HuH-7.5 (cell line): ENCODE measurements around the gene MPZL2.
A peak's percentile ranks its signal among the peaks of the same experiment; 100 is the strongest.
"Not testable (repeated sequence)": the region's sequence is repeated elsewhere in the genome, so short reads cannot be mapped to it uniquely, and the experiment has no call there.

Experiments used
- DNase-seq: peaks from one replicate; pipeline ENCODE4 v3.0.0; 2011; ENCODE audit warnings: low spot score

MPZL2 gene

DNA sequence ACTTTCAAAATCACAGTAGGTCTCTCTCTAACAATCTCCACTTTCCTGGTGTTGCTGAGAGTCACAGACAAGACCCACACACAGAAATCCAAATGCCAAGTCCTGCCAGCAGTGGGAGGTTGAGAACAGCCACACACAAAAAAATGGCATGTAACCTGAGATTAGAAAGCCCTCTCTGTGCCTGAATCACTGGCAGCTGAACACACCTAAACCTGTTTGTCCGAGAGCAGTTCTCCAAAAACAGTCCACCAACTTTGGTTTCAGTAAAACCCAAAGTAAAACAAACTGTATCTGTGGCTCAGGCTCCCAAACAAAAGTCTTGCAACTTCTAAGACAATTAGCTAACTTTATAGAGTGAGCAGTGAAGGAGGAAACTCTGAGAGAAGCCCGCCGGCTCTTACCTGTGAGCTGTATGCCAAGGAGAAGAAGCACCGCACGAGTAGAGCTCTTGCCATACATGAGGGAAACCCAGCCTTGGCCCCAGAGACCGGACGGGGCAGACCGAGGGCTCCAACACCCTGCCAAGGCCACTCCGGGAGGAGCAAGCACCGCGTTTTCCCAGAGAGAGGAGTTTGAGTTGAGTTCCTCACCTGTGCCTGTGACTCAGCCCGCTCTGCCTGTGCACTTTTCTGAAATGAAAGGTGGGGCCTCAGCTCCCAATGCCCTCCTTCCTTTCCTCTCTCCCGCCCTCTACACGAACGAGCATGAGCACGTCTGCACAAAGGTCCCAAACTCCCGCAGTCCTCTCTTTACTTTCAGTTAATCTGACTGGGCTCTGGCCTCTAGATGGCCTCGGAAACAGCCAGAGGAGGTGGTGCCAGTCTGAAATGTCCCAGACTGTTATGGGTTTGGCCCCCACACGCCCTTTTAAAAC, at the start of gene MPZL2:
MPZL2 (minus strand) TSS at position 603 of the 874 bp plus-strand sequence; CDS start at position 459, 144 bp downstream.
- peak; percentile 29 for DNase-seq

DNA sequence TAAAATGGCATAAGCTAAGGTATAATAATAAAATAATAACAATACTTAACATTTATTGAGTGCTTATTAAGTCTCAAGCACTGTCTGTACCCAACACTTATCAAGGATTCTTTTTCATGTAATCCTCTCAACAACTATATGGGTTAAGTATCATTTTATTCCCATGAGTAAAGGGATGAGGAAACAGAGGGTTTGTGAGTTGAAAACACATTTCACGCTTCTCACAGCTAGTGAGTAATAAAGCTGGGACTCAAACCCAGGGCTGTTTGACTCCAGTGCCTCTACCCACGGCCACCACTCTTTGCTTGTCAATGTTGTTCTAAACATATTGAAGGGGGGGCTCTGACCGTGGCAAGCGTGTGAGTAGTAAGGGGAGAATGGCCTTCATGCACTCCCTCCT, 49.1 kb upstream of the MPZL2 start:
- DNase-seq = no peak

DNA sequence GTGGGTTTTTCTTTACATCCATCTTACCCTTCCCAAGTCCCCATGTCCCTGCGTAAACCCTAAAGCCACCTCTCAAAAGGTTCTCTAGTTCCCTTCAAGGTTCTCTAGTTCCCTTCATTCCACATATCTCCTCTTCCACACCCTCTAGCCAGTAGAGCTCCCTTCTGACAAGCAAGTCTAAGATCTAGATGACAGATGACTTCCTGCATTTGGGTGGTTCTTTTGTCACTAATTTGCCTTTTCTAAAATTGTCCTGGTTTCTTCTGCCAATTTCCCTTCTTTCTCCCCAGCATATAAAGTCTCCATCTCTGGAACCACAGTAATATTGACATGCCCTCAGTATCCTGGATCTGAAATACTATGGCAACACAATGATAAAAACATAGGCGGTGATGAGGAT, 48.2 kb upstream of the MPZL2 start:
- DNase-seq = no peak

DNA sequence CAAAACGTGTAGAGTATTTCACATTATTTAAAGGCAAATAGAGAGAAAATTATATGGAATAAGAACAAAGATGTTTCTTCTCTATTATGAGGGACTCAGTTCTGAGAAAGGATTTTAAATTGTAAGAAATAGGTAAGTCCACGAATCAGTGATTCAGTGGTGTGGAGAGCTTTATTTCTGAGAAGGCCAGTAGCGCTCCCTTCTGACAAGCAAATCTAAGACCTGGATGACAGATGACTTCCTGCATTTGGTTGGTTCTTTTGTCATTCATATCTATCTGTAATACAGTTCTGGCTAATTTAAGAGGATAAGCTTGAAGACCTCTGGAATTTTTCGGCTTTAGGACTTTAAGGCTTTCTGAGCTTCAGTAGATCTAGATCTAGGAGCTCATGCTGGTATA, 47.4 kb upstream of the MPZL2 start:
- no peak for DNase-seq

DNA sequence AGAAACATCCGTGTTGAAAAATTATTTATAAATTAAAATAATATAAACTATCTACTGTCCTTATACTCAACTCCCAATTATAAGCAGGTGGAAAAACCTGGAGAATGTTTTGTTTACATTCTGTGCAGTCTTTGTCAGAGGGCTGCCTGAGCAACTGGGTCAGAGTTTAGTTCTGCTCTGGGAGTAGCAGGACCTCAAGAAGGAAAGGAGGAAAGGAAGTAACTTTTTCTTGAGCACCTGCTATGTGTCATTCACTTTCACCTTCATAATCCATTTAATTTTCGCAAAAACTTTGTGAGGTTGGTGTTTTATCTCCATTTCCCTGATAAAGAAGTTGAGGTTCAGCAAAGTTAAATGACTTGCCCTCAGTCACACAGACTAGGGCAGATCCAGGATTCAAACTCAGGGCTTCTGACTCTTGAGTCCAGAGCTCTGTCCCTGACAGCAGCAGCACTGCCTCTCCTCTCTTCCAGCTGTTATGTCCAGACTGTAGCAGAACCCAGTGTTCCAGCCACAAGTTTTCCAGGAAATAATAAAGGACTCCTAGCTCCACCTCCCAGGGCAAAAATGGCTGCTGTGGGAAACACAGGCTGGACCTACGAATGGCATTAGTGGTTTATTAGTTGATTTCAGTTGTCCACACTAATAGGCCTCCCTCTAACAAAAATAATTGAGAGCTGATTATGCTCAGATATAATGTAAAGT, 46.8 kb upstream of the MPZL2 start:
- DNase-seq = no peak

DNA sequence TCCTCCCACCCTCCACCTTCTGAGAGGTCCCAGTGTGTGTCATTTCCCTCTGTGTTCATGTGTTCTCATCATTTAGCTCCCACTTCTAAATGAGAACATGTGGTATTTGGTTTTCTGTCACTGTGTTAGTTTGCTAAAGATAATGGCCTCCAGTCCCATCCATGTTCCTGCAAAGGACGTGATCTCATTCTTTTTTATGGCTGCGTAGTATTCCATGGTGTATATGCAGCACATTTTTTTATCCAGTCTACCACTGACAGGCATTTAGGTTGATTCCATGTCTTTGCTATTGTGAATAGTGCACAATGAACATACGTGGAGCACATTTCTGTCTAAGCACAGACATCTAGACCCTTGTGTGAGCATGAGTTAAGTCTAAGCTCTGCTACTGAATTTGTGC, 46.2 kb upstream of the MPZL2 start:
- DNase-seq = no peak

DNA sequence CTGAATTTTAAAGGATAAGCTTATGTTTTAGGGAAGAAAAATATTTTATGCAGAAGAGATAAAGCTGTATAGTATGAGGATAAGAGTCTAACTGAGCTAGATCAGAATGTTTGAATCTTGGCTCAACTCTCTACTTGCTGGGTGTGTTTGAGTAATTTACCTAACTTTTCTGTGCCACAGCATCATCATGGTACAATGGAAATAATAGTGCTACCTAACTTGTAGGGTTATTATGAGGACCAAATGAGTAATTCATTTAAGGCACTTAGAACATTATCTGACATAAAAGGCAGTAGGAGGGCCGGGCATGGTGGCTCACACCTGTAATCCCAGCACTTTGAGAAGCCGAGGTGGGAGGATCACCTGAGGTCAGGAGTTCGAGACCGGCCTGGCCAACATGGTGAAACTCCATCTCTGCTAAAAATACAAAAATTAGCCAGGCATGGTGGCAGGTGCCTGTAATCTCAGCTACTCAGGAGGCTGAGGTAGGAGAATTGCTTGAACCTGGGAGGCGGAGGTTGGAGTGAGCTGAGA, 45.0 kb upstream of the MPZL2 start:
- not testable (repeated sequence) for DNase-seq

DNA sequence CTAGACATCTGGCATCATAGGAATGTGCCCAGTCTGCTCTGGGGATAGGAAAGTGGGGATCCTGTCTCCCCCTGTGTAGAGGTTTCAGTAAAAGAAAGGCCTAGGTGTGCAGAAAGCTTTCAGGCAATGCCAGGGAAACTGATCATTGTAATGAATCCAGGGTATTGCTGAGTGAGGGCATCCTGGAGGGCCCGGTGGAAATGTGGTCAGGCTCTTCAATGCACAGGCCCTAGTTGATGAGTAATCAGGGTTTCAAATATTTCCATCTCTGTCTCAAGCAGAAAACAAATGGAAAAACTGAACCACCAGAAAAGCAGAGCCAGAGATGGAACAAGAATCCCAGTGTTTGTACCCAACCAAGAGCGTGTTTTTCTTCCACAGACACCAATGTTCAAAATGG, 42.5 kb upstream of the MPZL2 start:
- DNase-seq = no peak

DNA sequence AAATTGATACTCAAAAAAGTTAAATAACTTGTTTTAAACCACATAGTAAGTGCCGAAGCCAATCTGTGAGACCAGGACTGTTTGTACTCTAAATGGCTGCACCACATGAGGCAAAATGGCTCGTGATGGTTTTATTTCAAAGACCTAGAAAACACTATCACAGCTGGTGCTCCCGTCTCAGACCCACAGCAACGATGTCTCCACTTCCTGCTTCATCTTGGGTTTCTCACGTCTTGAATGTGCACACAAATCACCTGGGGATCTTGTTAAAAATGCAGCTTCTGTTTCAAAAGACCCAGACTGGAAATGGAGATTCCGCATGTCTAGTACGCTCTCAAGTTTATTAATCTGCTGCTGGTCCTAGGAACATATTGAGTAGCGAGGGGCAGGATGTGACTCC, 41.6 kb upstream of the MPZL2 start:
- no peak for DNase-seq

DNA sequence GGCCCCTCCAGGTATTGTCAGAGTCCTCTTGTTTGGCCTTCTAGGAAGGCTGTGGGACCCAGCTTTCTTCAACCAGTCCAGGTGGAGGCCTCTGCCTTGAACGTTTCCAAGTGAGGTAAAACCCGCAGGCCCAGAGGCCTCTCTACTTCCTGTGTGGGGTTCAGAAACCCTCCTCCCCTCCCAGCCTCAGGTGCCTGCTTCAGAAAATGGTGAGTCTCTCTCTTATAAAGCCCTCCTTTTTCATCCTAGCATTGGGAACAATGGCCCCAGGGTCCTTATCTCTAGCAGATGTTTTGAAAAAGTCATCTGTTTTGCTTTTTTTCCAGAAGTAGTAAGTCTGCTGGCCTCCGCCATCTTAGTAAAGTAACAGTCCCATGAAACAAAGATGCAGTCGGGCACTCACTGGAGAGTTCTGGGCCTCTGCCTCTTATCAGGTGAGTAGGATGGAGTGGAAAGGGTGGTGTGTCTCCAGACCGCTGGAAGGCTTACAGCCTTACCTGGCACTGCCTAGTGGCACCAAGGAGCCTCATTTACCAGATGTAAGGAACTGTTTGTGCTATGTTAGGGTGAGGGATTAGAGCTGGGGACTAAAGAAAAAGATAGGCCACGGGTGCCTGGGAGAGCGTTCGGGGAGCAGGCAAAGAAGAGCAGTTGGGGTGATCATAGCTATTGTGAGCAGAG, 40.6 kb upstream of the MPZL2 start, which contains the start of gene CD3E:
CD3E (plus strand) TSS at position 163 of the 681 bp plus-strand sequence; CDS start at position 386, 223 bp downstream.
- DNase-seq = no peak

DNA sequence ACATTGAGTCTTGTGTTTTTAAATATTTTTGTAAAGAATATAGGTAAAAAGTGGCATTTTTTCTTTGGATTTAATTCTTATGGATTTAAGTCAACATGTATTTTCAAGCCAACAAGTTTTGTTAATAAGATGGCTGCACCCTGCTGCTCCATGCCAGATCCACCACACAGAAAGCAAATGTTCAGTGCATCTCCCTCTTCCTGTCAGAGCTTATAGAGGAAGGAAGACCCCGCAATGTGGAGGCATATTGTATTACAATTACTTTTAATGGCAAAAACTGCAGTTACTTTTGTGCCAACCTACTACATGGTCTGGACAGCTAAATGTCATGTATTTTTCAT, 40.1 kb upstream of the MPZL2 start:
- DNase-seq = no peak

DNA sequence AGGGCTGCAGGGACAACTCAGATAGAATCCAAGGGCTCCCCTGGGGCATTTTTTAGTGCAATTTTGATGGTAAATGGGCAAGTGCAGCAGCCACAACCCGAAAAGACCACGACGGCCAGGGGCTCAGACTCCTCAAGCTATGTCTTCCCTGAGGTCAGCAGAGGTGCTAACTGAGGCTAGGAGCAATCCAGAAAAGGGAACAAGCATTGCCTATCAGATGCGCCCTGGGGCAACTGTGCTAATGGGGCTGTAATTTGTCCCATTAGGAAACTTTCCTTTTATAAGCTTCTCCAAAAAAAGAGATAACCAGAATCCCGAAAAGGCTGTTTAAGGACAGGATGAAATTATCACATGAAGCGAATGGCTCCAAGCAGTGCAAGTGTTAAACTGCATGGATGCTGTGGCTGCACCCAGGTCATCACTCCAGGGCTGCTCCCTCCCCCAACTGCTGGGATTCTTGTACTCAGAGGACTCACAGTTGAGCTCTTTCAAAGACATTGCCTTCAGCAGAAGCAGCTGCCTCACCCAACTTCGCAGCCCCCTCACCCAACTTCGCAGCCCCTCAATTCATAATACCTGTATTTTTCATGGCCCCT, 37.6 kb upstream of the MPZL2 start:
- DNase-seq = no peak

DNA sequence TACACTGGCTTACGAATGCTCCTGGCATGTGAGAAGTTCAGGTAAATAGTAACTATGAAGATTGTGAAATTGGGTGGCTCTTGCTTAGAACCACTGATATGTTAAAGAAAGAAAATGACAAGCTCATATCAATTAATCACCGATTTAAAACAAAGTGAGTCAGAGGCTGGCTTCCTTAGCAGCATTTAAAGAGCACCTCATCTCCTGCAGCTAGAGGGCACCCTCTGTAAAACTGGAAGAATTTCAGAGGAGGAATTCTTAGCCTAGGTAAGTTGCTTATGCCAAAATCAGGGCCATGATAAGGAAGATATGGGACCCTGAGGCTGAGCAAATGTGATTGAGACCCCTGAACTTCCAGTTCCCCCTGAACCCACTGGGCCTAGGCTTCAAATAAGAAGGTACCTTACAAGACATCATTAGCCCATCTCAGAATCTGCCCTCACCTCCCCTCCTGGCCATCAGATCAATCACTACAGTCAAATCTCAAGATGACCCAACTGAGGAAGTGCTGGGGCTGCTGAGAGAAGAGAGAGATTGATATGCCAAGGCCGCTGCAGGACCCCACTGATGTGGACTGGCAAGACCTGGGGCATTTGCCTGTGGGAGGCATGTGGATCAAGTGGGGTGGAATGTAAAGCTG, 31.8 kb upstream of the MPZL2 start:
- DNase-seq = no peak

DNA sequence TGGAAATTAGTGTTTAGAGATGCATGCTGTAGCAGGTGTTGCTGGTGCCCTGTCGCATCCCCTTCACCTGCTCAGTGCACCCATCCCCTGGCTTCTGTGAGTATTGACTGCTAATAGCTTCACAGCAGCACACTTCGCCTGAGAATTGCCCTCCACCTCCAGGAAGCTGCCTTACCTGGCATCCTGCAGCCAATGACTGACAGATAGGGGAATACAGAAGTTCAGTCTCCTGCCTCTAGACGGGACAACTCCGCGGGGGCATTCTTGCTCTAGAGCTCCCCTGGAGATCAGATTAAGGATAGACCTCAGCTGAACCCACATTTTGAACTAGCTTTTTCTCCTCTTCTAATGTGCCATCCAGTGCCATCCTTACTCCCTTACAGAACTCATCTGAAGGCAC, 31.1 kb upstream of the MPZL2 start:
- DNase-seq = no peak

DNA sequence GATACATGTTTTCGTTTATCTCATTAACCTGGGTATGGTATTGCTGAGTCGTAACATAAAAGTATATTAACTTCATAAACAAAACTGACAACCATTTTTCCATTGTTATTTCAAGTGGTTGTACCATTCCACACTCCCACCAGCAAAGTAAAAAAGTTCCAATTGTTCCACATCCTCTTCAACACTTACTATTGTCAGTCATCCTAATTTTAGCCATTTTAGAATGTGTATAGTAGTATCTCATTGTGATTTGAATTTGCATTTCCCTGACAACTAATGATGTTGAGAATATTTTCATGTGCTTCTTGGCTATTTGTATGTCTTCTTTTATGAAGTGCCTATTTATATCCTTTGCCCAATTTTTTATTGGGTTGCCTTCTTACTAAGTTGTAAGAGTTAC, 30.0 kb upstream of the MPZL2 start:
- DNase-seq = no peak

DNA sequence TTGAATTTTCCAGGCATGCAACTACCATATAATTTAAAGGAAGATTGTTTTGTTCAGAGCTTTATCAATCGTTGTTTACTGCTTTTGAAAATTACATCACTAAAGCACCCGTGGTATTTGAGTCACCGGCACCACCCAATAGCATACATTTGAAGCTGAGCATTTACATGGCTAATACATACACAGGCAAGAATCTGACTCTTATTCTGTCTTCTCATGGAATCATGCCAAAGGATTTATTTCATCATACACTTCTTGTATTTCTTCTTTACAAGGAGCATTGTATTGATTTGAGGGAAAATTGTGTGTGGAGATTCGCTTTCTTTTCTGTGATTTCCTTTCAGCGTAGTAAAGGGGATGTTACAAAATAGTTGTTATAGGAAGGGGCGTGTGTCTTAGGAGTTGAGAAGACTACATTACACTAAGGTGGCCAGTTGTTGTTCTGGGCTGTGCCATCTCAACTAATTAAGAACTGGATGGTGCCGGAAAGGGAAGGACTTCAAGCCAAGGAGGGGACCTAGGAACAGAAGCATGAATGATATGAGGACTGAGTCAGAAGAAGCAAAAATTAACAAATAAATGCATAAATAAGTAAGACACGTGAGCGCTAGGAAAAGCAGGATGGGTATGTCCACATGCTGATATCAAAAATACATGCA, 27.5 kb upstream of the MPZL2 start:
- no peak for DNase-seq

DNA sequence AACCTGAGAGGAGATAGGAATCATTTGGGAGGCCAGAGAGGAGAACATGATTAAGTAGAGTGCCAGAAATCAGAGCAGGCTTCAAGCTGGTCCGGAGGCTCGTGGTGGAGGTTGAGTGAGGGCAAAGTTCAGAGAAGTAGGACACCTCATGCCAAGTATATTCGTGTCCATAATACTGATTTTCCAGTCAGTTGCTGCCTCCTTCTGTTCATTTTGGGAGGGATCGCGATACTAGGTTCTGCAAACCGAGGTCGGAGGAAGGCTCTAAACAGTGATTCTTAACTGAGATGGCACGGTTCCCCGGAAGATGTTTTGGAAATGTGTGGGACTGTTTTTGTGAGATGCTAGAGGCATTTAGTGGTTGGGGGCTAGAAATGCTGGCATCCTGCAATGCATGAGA, 26.8 kb upstream of the MPZL2 start:
- peak; percentile 29 for DNase-seq

DNA sequence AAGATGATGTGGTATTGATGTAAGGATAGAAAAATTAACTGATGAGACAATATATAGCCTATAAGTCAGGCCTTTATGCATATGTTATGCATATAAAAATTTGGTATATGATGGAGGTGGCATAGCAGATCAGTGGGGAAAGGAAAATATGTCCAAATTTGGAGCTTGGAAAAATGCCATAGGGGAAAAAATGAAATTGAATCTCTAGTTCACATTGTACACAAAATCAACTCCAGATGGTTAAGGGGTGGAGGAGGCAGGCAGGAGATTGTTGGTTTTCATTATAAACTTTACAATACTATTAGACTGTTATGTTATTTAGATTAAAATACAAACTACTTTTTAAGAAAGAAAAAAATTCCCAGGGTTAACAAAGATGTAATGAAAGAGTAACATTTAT, 25.3 kb upstream of the MPZL2 start:
- DNase-seq = no peak

DNA sequence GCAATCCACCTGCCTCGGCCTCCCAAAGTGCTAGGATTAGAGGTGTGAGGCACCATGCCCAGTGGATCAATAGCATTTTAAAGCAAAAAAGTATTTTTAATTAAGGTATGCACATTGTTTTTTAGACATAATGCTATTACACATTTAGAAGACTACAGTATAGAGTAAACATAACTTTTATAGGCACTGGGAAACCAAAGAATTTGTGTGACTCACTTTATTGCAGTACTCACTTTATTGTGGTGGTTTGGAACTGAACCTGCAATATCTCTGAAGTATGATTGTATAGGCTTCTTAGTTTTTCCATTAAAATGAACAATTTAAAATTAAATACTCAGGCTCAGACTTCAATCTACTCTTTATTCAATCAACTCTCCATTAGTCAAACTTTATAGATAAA, 22.9 kb upstream of the MPZL2 start:
- no peak for DNase-seq

DNA sequence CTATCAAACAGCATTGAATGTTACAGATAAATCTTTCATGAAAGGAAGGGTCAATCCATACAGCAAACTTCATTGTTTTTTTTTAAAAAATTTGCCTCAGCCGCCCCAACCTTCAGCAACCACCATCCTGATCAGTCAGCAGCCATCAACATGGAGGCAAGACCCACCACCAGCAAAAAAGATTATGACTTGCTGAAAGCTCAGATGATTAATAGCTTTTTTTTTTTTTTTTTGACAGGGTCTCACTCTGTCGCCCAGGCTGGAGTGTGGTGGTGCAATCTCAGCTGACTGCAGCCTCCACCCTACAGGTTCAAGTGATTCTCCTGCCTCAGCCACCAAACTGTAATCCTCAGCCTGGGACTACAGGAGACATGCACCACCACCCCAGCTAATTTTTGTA, 22.4 kb upstream of the MPZL2 start:
- no peak for DNase-seq

DNA sequence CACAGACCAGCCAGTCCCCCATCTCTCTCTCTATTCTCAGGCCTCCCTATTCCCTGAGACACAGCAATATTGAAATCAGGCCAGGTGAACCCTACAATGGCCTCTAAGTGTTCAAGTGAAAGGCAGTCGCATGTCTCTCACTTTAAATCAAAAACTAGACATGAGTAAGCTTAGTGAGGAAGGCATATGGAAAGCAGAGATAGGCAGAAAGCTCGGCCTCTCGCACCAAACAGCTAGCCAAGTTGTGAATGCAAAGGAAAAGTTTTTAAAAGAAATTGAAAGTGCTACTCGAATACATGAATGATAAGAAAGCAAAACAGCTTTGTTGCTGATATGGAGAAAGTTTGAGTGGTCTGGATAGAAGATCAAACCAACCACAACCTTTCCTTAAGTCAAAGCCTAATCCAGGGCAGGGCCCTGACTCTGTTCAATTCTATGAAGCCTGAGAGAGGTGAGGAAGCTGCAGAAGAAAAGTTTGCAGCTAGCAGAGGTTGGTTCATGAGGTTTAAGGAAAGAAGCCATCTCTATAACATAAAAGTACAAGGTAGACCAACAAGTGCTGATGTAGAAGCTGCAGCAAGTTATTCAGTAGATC, 19.8 kb upstream of the MPZL2 start:
- DNase-seq = no peak
